OCI-LY3 (cell line): ENCODE results near the gene HSD3B7.

Experiments
- H2AFZ ChIP-seq: fragments of 200-600, 300-600 bp; shearing (Covaris generic); 2 replicates; pipeline ENCODE4 v1.6.0; 2014; ENCODE audit warnings: antibody characterized with exemption, low read depth, low read length
- H3K27ac ChIP-seq: fragments of 200-600, 300-600 bp; sonication (generic); 2 replicates; pipeline ENCODE4 v1.5.1; 2014; ENCODE audit warnings: mild to moderate bottlenecking, low read length, moderate library complexity, mixed read lengths
- H3K27me3 ChIP-seq: fragments of 200-600, 300-600 bp; sonication (generic); 2 replicates; pipeline ENCODE4 v1.6.1; 2014; ENCODE audit warnings: low read depth, low read length, mixed read lengths
- H3K36me3 ChIP-seq: fragments of 200-600, 300-600 bp; sonication (generic); replicated peaks from 2 replicates; pipeline ENCODE3; 2014; ENCODE audit warnings: low read depth, low read length, mixed read lengths
- H3K4me1 ChIP-seq: fragments of 300-600, 200-600 bp; sonication (generic); 2 replicates; pipeline ENCODE4 v1.6.1; 2014; ENCODE audit warnings: low read length, mixed read lengths
- H3K4me2 ChIP-seq: fragments of 200-600, 300-600 bp; sonication (generic); 2 replicates; pipeline ENCODE4 v1.6.1; 2014; ENCODE audit warnings: low read length, mixed read lengths
- H3K4me3 ChIP-seq: fragments of 300-600, 200-600 bp; sonication (generic); 2 replicates; pipeline ENCODE4 v1.5.1; 2014; ENCODE audit warnings: antibody characterized with exemption, mild to moderate bottlenecking, low read length, moderate library complexity
- H3K79me2 ChIP-seq: fragments of 300-600, 200-600 bp; shearing (Covaris generic); 2 replicates; pipeline ENCODE4 v1.6.1; 2014; ENCODE audit warnings: mild to moderate bottlenecking, low read length, mixed read lengths
- H3K9ac ChIP-seq: fragments of 300-600, 200-600 bp; shearing (Covaris generic); 2 replicates; pipeline ENCODE4 v1.6.0; 2014; ENCODE audit warnings: mild to moderate bottlenecking, low read length, moderate library complexity
- H3K9me3 ChIP-seq: fragments of 200-600, 300-600 bp; shearing (Covaris generic); 2 replicates; pipeline ENCODE4 v1.6.1; 2014; ENCODE audit warnings: low read length, mixed read lengths; ENCODE audit not compliant: insufficient read depth
- H4K20me1 ChIP-seq: fragments of 200-600, 300-600 bp; sonication (generic); 2 replicates; pipeline ENCODE4 v1.6.1; 2016; ENCODE audit warnings: low read length, mixed read lengths; ENCODE audit not compliant: insufficient read depth
- CTCF ChIP-seq: fragments of 200-600, 300-600 bp; sonication (generic); IDR thresholded peaks from 2 replicates; pipeline ENCODE4 v1.5.1; 2014; ENCODE audit warnings: antibody characterized with exemption, low read length, low read depth
- EZH2phosphoT487 ChIP-seq: fragments of 200-600 bp; shearing (Covaris generic); IDR thresholded peaks from 2 replicates; pipeline ENCODE4 v1.6.1; 2018; ENCODE audit warnings: antibody characterized with exemption, mixed run types, low read depth

Gene HSD3B7

GRCh38 chr16:31031276-31031675 is 46.3 kb downstream of the HSD3B7 start:
- no peak for TF ChIP-seq CTCF
- no peak for TF ChIP-seq EZH2phosphoT487
- Histone ChIP-seq H3K4me1 (peaks cover 15% of the 10 kb centered on the region), H3K36me3 (no peaks in the 10 kb centered on the region), H3K4me3 (no peak overlapping the region), H3K4me2 (no peak overlapping the region), H3K9ac (no peak overlapping the region), H3K27ac (no peak overlapping the region), H3K9me3 (no peaks in the 10 kb centered on the region), H3K27me3 (no peaks in the 10 kb centered on the region), H3K79me2 (no peaks in the 10 kb centered on the region; the same call in 1 of the 2 replicates), H4K20me1 (0 out of 2 replicates have a peak, but pooled peaks cover 4% of the 10 kb centered on the region), H2AFZ (no peak overlapping the region)

DNA sequence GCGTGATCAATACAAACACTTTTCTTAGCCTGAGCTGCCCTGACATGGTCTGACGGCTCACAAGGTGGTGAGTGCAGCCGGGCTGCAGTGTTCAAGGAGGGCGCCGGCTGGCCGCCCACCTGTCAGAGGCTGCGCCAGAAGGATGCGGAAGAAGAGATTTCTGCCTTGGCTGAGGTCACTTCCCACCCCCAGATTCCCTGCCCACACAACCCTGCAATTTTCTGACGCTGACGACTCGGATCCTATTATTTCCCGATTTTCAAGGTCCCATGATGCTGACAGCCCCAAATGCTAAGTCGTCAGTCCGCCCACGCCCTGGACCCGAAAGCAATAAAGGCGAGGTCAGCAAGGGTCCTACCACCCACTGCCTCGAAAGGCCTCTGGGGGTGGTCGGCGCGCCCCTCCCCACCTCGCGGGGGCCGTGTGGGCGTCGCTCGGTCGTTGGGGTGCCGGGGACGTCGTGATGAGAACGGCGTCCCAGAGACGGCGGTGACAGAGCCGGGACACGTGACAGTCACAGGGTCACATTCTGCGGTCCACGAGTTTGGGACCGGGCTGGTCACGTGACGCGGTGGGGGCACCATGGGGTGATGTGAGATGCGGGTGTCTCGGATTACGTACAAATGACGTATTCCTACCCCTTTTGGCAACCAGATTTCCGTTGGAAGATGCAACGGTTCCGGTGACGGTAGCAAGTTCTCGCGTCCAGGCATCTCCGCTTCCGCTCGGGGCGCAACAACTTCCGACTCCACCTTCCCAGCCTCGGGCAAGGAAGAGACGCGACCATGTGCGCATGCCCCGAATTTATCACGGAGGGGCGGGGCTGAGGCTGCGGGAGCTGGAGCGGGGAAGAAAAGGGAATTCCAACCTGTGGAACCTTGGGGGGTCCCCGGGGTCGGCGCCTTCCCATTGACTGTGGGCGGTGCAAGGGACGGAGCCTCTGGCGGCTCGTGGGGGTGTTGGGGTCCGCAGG is 48.0 kb downstream of the HSD3B7 start, which contains the start of gene STX4:
TSS of gene STX4 (plus strand) at position 823 of the 973 bp plus-strand sequence. CDS start 248 bp downstream, outside the sequence.
- TF ChIP-seq EZH2phosphoT487 (no peak), CTCF (no peak)
- Histone ChIP-seq H3K36me3 (no peaks in the 10 kb centered on the region), H3K27me3 (no peaks in the 10 kb centered on the region), H3K4me3 (peak within 1 kb of the TSS; percentile 92), H4K20me1 (0 out of 2 replicates have a peak, but pooled peaks cover 4% of the 10 kb centered on the region), H3K9me3 (no peaks in the 10 kb centered on the region), H3K27ac (peak within 1 kb of the TSS; percentile 35), H3K4me1 (peaks cover 15% of the 10 kb centered on the region), H3K9ac (peak within 1 kb of the TSS; percentile 73), H2AFZ (peak within 1 kb of the TSS; percentile 85), H3K79me2 (no peaks in the 10 kb centered on the region; the same call in 1 of the 2 replicates), H3K4me2 (peak within 1 kb of the TSS; percentile 86)

DNA sequence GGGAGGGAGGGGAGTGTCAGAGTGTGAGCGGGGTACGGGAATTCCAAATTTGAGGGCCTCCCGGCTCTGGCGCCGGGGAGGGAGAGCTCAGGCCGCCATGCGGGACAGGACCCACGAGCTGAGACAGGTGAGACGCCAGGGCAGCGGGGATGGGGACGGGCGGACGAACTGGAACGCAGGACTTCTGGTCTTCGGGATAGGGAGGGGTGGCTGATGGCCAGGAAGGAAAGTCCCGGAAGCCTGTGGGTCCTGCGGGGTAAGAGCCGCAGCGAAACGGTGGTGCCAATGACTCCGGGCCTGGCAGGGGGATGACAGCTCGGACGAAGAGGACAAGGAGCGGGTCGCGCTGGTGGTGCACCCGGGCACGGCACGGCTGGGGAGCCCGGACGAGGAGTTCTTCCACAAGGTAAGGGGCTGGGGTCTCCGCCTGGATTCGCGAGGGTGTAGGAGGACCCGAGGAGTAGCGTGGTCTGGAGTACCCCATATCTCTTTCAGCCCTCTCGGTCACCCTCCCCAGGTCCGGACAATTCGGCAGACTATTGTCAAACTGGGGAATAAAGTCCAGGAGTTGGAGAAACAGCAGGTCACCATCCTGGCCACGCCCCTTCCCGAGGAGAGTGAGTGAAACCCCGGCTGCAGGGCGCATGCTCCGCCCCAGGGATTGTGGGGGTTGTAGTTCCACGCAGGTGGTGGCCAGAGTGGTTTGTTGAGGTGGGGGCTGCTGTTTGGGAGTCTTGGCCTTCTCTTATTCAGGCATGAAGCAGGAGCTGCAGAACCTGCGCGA is 48.9 kb downstream of the HSD3B7 start:
- 0 out of 2 replicates have a peak, but pooled peaks cover 4% of the 10 kb centered on the region for H4K20me1 ChIP-seq
- peak overlapping the region; percentile 73 for H3K9ac ChIP-seq
- H3K27me3 ChIP-seq = no peaks in the 10 kb centered on the region
- H3K79me2 ChIP-seq = no peaks in the 10 kb centered on the region; the same call in 1 of the 2 replicates
- H3K4me1 ChIP-seq = peaks cover 15% of the 10 kb centered on the region
- peak overlapping the region; percentile 73 for H3K4me2 ChIP-seq
- H2AFZ ChIP-seq = peak overlapping the region; percentile 33; the same call in 1 of the 2 replicates
- TF ChIP-seq EZH2phosphoT487 (no peak), CTCF (no peak)
- H3K36me3 ChIP-seq = no peaks in the 10 kb centered on the region
- no peaks in the 10 kb centered on the region for H3K9me3 ChIP-seq
- H3K27ac ChIP-seq = peak overlapping the region; percentile 35
- peak overlapping the region; percentile 92 for H3K4me3 ChIP-seq
